Lung (tissue), 12 donors: ENCODE data around the gene YWHAG. TPM values are rescaled to one million over a fixed set of nuclear protein-coding genes. Genes with fewer than 3 reads are reported as not detected.

Experiments used
- ATAC-seq: fragments of 200-7000 bp; cut with Tn5 transposase; one replicate; pipeline ENCODE4 v1.9.1; 2020; ENCODE audit warnings: moderate number of reproducible peaks; ENCODE audit not compliant: insufficient read depth, low FRiP score
- DNase-seq, 3 donors: peaks; one replicate each; pipeline ENCODE4 v3.0.0-alpha.2; 2013 to 2017
- H3K27ac ChIP-seq, 2 donors: one replicate each; pipeline ENCODE4 v1.5.1; 2013; ENCODE audit warnings: mild to moderate bottlenecking in 2 of 2, moderate library complexity in 2 of 2, control low read depth in 1 of 2, inconsistent platforms in 1 of 2, low read depth in 1 of 2, low read length in 1 of 2
- H3K27me3 ChIP-seq, 3 donors: one replicate each; pipeline ENCODE4 v1.5.1; 2013; ENCODE audit warnings: low read length in 2 of 3; ENCODE audit not compliant: control insufficient read depth in 3 of 3, insufficient read depth in 3 of 3
- H3K36me3 ChIP-seq, 4 donors: one replicate each; pipeline ENCODE4 v1.5.1; 2013; ENCODE audit warnings: low read length in 4 of 4, mild to moderate bottlenecking in 1 of 4, moderate library complexity in 1 of 4; ENCODE audit not compliant: control insufficient read depth in 4 of 4, insufficient read depth in 4 of 4
- H3K4me1 ChIP-seq, 5 donors: one replicate each; pipeline ENCODE4 v1.5.1; 2013; ENCODE audit warnings: low read length in 5 of 5, mild to moderate bottlenecking in 2 of 5, moderate library complexity in 1 of 5; ENCODE audit not compliant: control insufficient read depth in 5 of 5, insufficient read depth in 5 of 5
- H3K4me3 ChIP-seq: one replicate; pipeline ENCODE4 v1.5.1; 2013; ENCODE audit warnings: mild to moderate bottlenecking, control low read depth, moderate library complexity
- H3K9ac ChIP-seq, 2 donors: one replicate each; pipeline ENCODE4 v1.5.1; 2013; ENCODE audit warnings: low read length in 2 of 2, control low read depth in 1 of 2; ENCODE audit not compliant: insufficient read depth in 1 of 2
- H3K9me3 ChIP-seq, 4 donors: one replicate each; pipeline ENCODE4 v1.5.1; 2013; ENCODE audit warnings: low read length in 3 of 4, mild to moderate bottlenecking in 1 of 4, moderate library complexity in 1 of 4; ENCODE audit not compliant: control insufficient read depth in 4 of 4, insufficient read depth in 3 of 4
- WGBS, 2 donors: extraction: QIAGEN DNeasy Blood & Tissue Kit; methylation state at CpG; one replicate each; pipeline ENCODE4 v1.1.7; 2013; 5-methylcytosine and 5-hydroxymethylcytosine counted together
- polyA plus RNA-seq, 2 donors: library from polyadenylated mRNA; stranded (reverse); fragments of 200-250 nt; gene quantifications; one replicate each; pipeline ENCODE4 v1.2.1, GENCODE V29; 2013
- total RNA-seq, 2 donors: library from RNA; depleted of rRNA in 1 of 2; stranded (reverse); fragments of >200 nt in 1 of 2; gene quantifications; one replicate each; pipeline ENCODE4 v1.2.1, GENCODE V29; 2014 to 2021
- TF ChIP-seq, protein P1 (sequence below): IDR thresholded peaks from 2 replicates; pipeline ENCODE4 v1.5.1; 2012; ENCODE audit warnings: mild to moderate bottlenecking; ENCODE audit errors: control extremely low read depth, extremely low read depth
- donor health status: control.
- donor health status: control.
- donor health status: Bipolar disorder and iron deficiency.
- donor health status: healthy.
- donor health status: DM: yes; HTN: yes; CAD: no.

YWHAG gene
- total and polyA plus RNA-seq, 4 donors = 34.3 to 123 (median 82.9) TPM

DNA sequence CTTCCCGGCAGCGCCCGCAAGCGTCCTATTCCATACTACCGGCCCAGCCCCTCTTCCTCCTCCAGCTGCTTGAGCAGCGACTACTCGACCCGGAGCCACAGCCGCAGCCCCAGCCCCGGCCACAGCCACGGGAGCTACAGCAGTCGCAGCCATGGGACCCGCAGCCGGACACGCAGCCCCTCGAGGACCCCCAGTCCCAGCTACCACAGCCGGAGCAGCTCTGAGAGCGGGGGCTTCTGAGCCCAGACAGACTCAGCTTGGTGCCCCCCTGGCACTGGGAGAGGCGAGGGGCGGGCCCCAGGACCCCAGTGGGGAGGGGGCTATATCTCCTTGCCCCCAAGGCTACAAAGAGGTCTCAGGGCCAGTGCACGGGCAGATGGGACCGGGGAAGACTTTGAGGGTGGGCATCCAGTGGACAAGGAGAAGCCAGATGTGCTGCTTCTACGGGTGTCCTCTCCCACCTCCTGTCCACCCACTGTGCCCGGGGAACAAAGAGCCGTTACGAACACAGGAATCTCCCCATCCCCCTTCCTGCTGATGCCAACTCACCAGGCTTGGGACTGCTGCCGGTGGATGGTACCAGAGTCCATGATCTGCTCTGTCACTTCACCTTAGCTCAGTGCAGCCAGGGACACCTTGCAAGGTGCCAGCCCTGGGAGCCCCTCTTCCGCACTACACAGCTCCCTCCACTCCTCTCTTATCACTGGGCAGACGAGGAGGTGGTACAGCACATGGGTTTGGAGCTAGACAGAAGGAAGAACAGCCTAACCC lies 73.0 kb downstream of the YWHAG start:
- H3K9me3 ChIP-seq = no peaks in the 10 kb centered on the region
- no peaks in the 10 kb centered on the region for H3K36me3 ChIP-seq
- TF ChIP-seq, protein P1, sequence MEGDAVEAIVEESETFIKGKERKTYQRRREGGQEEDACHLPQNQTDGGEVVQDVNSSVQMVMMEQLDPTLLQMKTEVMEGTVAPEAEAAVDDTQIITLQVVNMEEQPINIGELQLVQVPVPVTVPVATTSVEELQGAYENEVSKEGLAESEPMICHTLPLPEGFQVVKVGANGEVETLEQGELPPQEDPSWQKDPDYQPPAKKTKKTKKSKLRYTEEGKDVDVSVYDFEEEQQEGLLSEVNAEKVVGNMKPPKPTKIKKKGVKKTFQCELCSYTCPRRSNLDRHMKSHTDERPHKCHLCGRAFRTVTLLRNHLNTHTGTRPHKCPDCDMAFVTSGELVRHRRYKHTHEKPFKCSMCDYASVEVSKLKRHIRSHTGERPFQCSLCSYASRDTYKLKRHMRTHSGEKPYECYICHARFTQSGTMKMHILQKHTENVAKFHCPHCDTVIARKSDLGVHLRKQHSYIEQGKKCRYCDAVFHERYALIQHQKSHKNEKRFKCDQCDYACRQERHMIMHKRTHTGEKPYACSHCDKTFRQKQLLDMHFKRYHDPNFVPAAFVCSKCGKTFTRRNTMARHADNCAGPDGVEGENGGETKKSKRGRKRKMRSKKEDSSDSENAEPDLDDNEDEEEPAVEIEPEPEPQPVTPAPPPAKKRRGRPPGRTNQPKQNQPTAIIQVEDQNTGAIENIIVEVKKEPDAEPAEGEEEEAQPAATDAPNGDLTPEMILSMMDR = no peak
- no peak overlapping the region for H3K9ac ChIP-seq
- peaks cover 0 to 35% (median 12%) of the 10 kb centered on the region in 3 donors for H3K27me3 ChIP-seq
- no peak overlapping the region for H3K4me3 ChIP-seq
- peaks cover 0 to 9% (median 0%) of the 10 kb centered on the region in 5 donors for H3K4me1 ChIP-seq
- no peak overlapping the region for H3K27ac ChIP-seq
- ATAC-seq = no peak
- no peak for DNase-seq
- 80 to 91% methylated on average over 29 of the region's 29 CpGs for WGBS, 2 donors

DNA sequence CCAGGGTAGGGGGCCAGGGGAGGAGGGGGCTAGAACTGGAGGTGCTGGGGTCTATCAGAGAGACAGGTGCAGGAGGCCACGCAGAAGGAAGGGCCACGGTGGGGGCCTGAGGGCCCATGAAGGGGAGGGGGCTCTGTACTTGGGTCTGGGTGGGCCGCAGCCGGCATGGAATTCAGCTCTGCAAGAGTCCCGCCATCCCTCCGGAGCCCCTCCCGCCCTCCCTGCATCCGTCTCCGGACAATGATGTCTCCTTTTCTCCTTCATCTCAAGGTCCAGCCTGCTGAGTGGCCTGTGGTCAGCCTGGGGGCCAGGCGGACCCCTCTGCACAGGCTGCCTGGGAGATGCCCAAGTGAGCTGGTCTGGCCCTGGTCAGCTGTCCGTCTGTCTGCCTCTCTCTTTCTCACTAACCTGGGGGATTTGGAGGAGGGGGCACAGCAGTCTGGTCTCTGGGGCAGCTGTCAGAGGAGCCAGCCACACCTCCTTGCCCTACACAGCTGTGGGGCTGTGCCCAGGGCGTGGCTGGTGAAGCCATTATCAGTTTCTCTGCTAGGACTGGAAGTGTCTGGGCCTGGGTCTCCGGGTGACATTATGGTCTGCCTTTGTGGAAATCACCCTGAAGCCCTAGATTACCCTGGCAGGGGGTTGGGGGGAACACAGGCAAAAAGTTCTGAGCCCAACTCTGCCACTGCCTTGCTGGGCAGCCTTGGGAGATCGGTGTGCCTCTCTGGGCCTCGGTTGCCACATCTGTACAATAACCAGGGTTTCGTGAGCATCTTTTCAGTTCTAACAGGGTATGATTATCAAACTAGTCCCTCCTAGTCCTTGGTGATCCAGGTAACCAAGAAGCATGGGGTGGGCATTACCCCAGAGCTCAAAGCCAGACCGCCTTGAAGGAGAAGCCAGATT lies 75.3 kb downstream of the YWHAG start:
- 70 to 72% methylated on average over 17 of the region's 17 CpGs for WGBS, 2 donors
- H3K27ac ChIP-seq = no peak overlapping the region
- H3K9me3 ChIP-seq = peaks cover 0 to 3% (median 0%) of the 10 kb centered on the region in 4 donors
- peaks cover 0 to 54% (median 25%) of the 10 kb centered on the region in 3 donors for H3K27me3 ChIP-seq
- TF ChIP-seq, protein P1 = no peak
- H3K36me3 ChIP-seq = no peaks in the 10 kb centered on the region
- H3K4me1 ChIP-seq = peaks cover 0 to 9% (median 0%) of the 10 kb centered on the region in 5 donors
- DNase-seq (no peak), ATAC-seq (no peak)
- H3K9ac ChIP-seq = no peak overlapping the region
- H3K4me3 ChIP-seq = no peak overlapping the region

DNA sequence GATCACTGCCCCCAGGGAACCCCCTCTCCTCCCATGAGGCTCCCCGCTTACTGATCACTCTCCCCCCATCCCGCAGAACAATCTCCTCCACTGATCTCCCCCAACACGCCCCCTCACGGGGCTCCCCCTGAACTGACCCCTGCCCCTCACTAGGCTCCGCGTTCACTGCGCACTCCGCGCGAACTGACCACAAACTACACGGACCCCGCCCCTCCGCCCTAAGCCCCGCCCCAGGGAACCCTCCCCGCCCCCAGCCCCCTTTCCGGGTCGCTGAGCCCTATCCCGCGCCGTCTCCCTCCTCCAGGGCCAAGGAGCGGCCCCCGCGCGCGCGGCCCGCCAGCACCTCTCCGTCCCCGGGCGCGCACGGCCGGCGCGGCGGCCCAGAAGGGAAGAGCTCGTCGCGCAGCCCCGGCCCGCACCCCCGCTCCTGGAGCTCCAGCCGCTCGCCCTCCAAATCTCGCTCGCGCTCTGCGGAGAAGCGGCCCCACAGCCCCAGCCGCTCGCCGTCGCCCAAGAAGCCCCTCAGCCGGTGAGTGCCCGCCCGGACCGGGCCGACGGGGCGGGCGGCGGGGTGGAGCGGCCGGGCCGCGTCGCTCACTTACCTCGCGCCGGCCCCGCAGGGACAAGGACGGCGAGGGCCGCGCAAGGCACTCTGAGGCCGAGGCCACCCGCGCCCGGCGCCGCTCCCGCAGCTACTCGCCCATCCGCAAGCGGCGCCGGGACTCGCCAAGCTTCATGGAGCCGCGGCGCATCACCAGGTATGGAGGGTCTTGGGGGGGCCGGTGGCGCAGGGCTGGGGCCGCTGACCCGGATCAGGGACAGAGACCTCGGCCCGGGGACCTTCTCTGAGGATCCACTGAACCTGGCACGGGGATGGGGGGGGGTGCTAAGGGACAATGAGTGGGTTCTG lies 76.2 kb downstream of the YWHAG start:
- Histone ChIP-seq H3K9me3 (peaks cover 0 to 3% (median 0%) of the 10 kb centered on the region in 4 donors), H3K4me3 (peak overlapping the region; percentile 19), H3K9ac (no peak overlapping the region), H3K27me3 (peaks cover 0 to 56% (median 27%) of the 10 kb centered on the region in 3 donors), H3K27ac (no peak overlapping the region), H3K4me1 (peaks cover 0 to 9% (median 0%) of the 10 kb centered on the region in 5 donors), H3K36me3 (no peaks in the 10 kb centered on the region)
- ATAC-seq = peak; percentile 21
- TF ChIP-seq, protein P1 = no peak
- peak in 1 of 3 donors; percentile 48 for DNase-seq
- WGBS, 2 donors = 2 to 3% methylated on average over 69 to 98 of the region's 98 CpGs
